GM18868 (cell line): Measurements from ENCODE around the gene PIK3C2G.
"Not testable (repeated sequence)": the region's sequence is repeated elsewhere in the genome, so short reads cannot be mapped to it uniquely, and the experiment has no call there.

ENCODE experiments used
- ATAC-seq: cut with Tn5 transposase; IDR thresholded peaks from one replicate; pipeline ENCODE4 v1.9.1; 2021; ENCODE audit warnings: mild to moderate bottlenecking, moderate library complexity; ENCODE audit not compliant: unreplicated experiment

Gene PIK3C2G

GRCh38 chr12:18261273-18261672 lies at the start of gene PIK3C2G:
Gene PIK3C2G, plus strand, starts transcription at chr12:18261518. Its CDS starts 20,564 bp downstream, at chr12:18282082.
- no peak for ATAC-seq

GRCh38 chr12:18217966-18218365 lies 43.4 kb upstream of the PIK3C2G start:
- ATAC-seq = no peak

GRCh38 chr12:18221726-18222125 lies 39.6 kb upstream of the PIK3C2G start:
- peak; percentile 33 for ATAC-seq

GRCh38 chr12:18222699-18223098 lies 38.6 kb upstream of the PIK3C2G start:
- ATAC-seq = no peak

- ATAC-seq = peak; percentile 69
These were observed 36.6 kb upstream of the PIK3C2G start for GRCh38 chr12:18224745-18225144.

GRCh38 chr12:18239526-18239925 lies 21.8 kb upstream of the PIK3C2G start:
- ATAC-seq = no peak

GRCh38 chr12:18242380-18243089 lies 18.8 kb upstream of the PIK3C2G start:
- no peak for ATAC-seq

- ATAC-seq = no peak
These were observed 18.1 kb upstream of the PIK3C2G start for GRCh38 chr12:18243238-18243637.

GRCh38 chr12:18246066-18246465 lies 15.3 kb upstream of the PIK3C2G start:
- ATAC-seq = no peak

- ATAC-seq = no peak
These were observed 10.9 kb upstream of the PIK3C2G start for GRCh38 chr12:18250313-18250916.

- ATAC-seq = no peak
These were observed 7.2 kb upstream of the PIK3C2G start for GRCh38 chr12:18254081-18254480.

- not testable (repeated sequence) for ATAC-seq
These were observed 6.3 kb upstream of the PIK3C2G start for GRCh38 chr12:18255004-18255403.

GRCh38 chr12:18257251-18257650 lies 4.1 kb upstream of the PIK3C2G start:
- ATAC-seq = no peak

GRCh38 chr12:18258929-18259328 lies 2.4 kb upstream of the PIK3C2G start:
- no peak for ATAC-seq

- ATAC-seq = no peak
These were observed 1.2 kb upstream of the PIK3C2G start for GRCh38 chr12:18259906-18260682.

GRCh38 chr12:18261906-18262305 lies 588 bp downstream of the PIK3C2G start:
- no peak for ATAC-seq

GRCh38 chr12:18262514-18262913 lies 1.2 kb downstream of the PIK3C2G start:
- no peak for ATAC-seq

- ATAC-seq = no peak
These were observed 3.3 kb downstream of the PIK3C2G start for GRCh38 chr12:18264581-18265075.

GRCh38 chr12:18267427-18268099 lies 6.2 kb downstream of the PIK3C2G start:
- ATAC-seq = no peak

- ATAC-seq = no peak
These were observed 9.7 kb downstream of the PIK3C2G start for GRCh38 chr12:18270958-18271460.

- no peak for ATAC-seq
These were observed 14.7 kb downstream of the PIK3C2G start for GRCh38 chr12:18275981-18276380.
